Activated T-helper 1 cell treated with anti-CD3 and anti-CD28 coated beads, Interleukin-12 subunit alpha, Interleukin-12 subunit beta, Interleukin-2, Interleukin-4 antibody, amounts not matched to agents 30 ng/mL and 10 ng/mL and 1 ng/mL, durations not matched to agents 14 hours and 24 hours and 36 hours (primary cell): Measurements from ENCODE around the gene SNX27. TPM values are rescaled to one million over a fixed set of nuclear protein-coding genes. Genes with fewer than 3 reads are reported as not detected.

Experiments
- DNase-seq: peaks from one replicate; pipeline ENCODE4 v3.0.0; 2021; ENCODE audit warnings: low spot score
- H3K27ac Mint-ChIP-seq: one replicate; pipeline ENCODE4 v1.8.0; 2021; ENCODE audit warnings: mild to moderate bottlenecking, mixed read lengths
- H3K27me3 Mint-ChIP-seq: one replicate; pipeline ENCODE4 v1.8.0; 2022; ENCODE audit warnings: mild to moderate bottlenecking, moderate library complexity, mixed read lengths; ENCODE audit not compliant: insufficient read depth
- H3K36me3 Mint-ChIP-seq: one replicate; pipeline ENCODE4 v1.8.0; 2021; ENCODE audit warnings: low read depth, mixed read lengths
- H3K4me1 Mint-ChIP-seq: one replicate; pipeline ENCODE4 v1.8.0; 2021; ENCODE audit warnings: low read depth, mixed read lengths
- H3K4me3 Mint-ChIP-seq: one replicate; pipeline ENCODE4 v1.8.0; 2021; ENCODE audit warnings: mild to moderate bottlenecking, moderate library complexity, mixed read lengths
- H3K9me3 Mint-ChIP-seq: one replicate; pipeline ENCODE4 v1.8.0; 2021; ENCODE audit warnings: mixed read lengths
- intact Hi-C: fragments of 100-400 bp; cut with micrococcal nuclease; formaldehyde crosslinking; loops from one replicate; pipeline ENCODE4 v1.15.1; 2024
- total RNA-seq: library from RNA; stranded (reverse); gene quantifications from 2 replicates; pipeline ENCODE4 v1.2.3, GENCODE V29; 2022

SNX27 gene
- total RNA-seq = 31.1 and 31.9 TPM in 2 replicates

- DNase-seq = peak; percentile 80
- Mint-ChIP-seq H3K27me3 (peaks cover 5% of the 10 kb centered on the region), H3K4me1 (peaks cover 38% of the 10 kb centered on the region), H3K27ac (peak within 1 kb of the TSS; percentile 95), H3K9me3 (no peaks in the 10 kb centered on the region), H3K36me3 (peaks cover 14% of the 10 kb centered on the region), H3K4me3 (peak within 1 kb of the TSS; percentile 99)
- intact Hi-C loops = loop anchor here (1.0 to 10.0 kb wide), 11 partner anchors 18 to 445 kb away; partner anchors contain the start of genes LYSMD1, MRPL9, POGZ and PSMB4
Measured at GRCh38 chr1:151611832-151612500, at the start of gene SNX27. Gene SNX27 (plus strand): TSS chr1:151612050. CDS start chr1:151612202, 152 bp downstream.

- Mint-ChIP-seq H3K4me1 (no peaks in the 10 kb centered on the region), H3K4me3 (no peak overlapping the region), H3K9me3 (no peaks in the 10 kb centered on the region), H3K36me3 (no peaks in the 10 kb centered on the region), H3K27ac (no peak overlapping the region), H3K27me3 (no peaks in the 10 kb centered on the region)
- DNase-seq = no peak
- intact Hi-C loops = no loop called here
Measured at GRCh38 chr1:151562661-151563060, 49.2 kb upstream of the SNX27 start.

- H3K4me1 Mint-ChIP-seq = peaks cover 5% of the 10 kb centered on the region
- no peak for DNase-seq
- no peaks in the 10 kb centered on the region for H3K9me3 Mint-ChIP-seq
- peaks cover 2% of the 10 kb centered on the region for H3K36me3 Mint-ChIP-seq
- no peaks in the 10 kb centered on the region for H3K27me3 Mint-ChIP-seq
- intact Hi-C loops = no loop called here
- H3K27ac Mint-ChIP-seq = no peak overlapping the region
- no peak overlapping the region for H3K4me3 Mint-ChIP-seq
Measured at GRCh38 chr1:151563376-151563775, 48.5 kb upstream of the SNX27 start.

- Mint-ChIP-seq H3K27ac (no peak overlapping the region), H3K4me3 (no peak overlapping the region), H3K27me3 (peaks cover 2% of the 10 kb centered on the region), H3K9me3 (no peaks in the 10 kb centered on the region), H3K4me1 (peaks cover 16% of the 10 kb centered on the region), H3K36me3 (peaks cover 2% of the 10 kb centered on the region)
- no peak for DNase-seq
- intact Hi-C loops = no loop called here
Measured at GRCh38 chr1:151565502-151566189, 46.2 kb upstream of the SNX27 start.

- intact Hi-C loops = no loop called here
- Mint-ChIP-seq H3K9me3 (no peaks in the 10 kb centered on the region), H3K27ac (no peak overlapping the region), H3K4me3 (no peak overlapping the region), H3K36me3 (peaks cover 6% of the 10 kb centered on the region), H3K4me1 (peaks cover 16% of the 10 kb centered on the region), H3K27me3 (peaks cover 2% of the 10 kb centered on the region)
- DNase-seq = no peak
Measured at GRCh38 chr1:151568626-151569088, 43.2 kb upstream of the SNX27 start.

GRCh38 chr1:151570819-151571218 is 41.0 kb upstream of the SNX27 start:
- Mint-ChIP-seq H3K27me3 (peaks cover 2% of the 10 kb centered on the region), H3K9me3 (no peaks in the 10 kb centered on the region), H3K4me1 (peaks cover 24% of the 10 kb centered on the region), H3K27ac (no peak overlapping the region), H3K4me3 (no peak overlapping the region), H3K36me3 (peaks cover 8% of the 10 kb centered on the region)
- intact Hi-C loops = no loop called here
- no peak for DNase-seq

GRCh38 chr1:151574575-151575529 is 37.0 kb upstream of the SNX27 start:
- no peak overlapping the region for H3K27ac Mint-ChIP-seq
- no peaks in the 10 kb centered on the region for H3K9me3 Mint-ChIP-seq
- H3K36me3 Mint-ChIP-seq = peaks cover 6% of the 10 kb centered on the region
- DNase-seq = no peak
- no peak overlapping the region for H3K4me3 Mint-ChIP-seq
- peaks cover 13% of the 10 kb centered on the region for H3K4me1 Mint-ChIP-seq
- H3K27me3 Mint-ChIP-seq = no peaks in the 10 kb centered on the region
- intact Hi-C loops = no loop called here

- H3K4me1 Mint-ChIP-seq = peaks cover 13% of the 10 kb centered on the region
- H3K27ac Mint-ChIP-seq = no peak overlapping the region
- H3K27me3 Mint-ChIP-seq = peaks cover 2% of the 10 kb centered on the region
- DNase-seq = no peak
- H3K36me3 Mint-ChIP-seq = peaks cover 7% of the 10 kb centered on the region
- no peaks in the 10 kb centered on the region for H3K9me3 Mint-ChIP-seq
- no peak overlapping the region for H3K4me3 Mint-ChIP-seq
- intact Hi-C loops = no loop called here
Measured at GRCh38 chr1:151577173-151577572, 34.7 kb upstream of the SNX27 start.

GRCh38 chr1:151578941-151579340 is 32.9 kb upstream of the SNX27 start:
- H3K27ac Mint-ChIP-seq = no peak overlapping the region
- no peaks in the 10 kb centered on the region for H3K9me3 Mint-ChIP-seq
- H3K4me3 Mint-ChIP-seq = no peak overlapping the region
- H3K4me1 Mint-ChIP-seq = peaks cover 13% of the 10 kb centered on the region
- intact Hi-C loops = no loop called here
- peaks cover 2% of the 10 kb centered on the region for H3K27me3 Mint-ChIP-seq
- H3K36me3 Mint-ChIP-seq = peaks cover 3% of the 10 kb centered on the region
- no peak for DNase-seq

- Mint-ChIP-seq H3K27ac (no peak overlapping the region), H3K27me3 (peaks cover 2% of the 10 kb centered on the region), H3K9me3 (no peaks in the 10 kb centered on the region), H3K4me1 (peaks cover 12% of the 10 kb centered on the region), H3K4me3 (no peak overlapping the region), H3K36me3 (peaks cover 3% of the 10 kb centered on the region)
- intact Hi-C loops = no loop called here
- no peak for DNase-seq
Measured at GRCh38 chr1:151579436-151580225, 32.2 kb upstream of the SNX27 start.

GRCh38 chr1:151581451-151581850 is 30.4 kb upstream of the SNX27 start:
- no peak for DNase-seq
- Mint-ChIP-seq H3K27ac (no peak overlapping the region), H3K36me3 (peaks cover 2% of the 10 kb centered on the region), H3K9me3 (no peaks in the 10 kb centered on the region), H3K27me3 (peaks cover 2% of the 10 kb centered on the region), H3K4me1 (peaks cover 5% of the 10 kb centered on the region), H3K4me3 (no peak overlapping the region)
- intact Hi-C loops = no loop called here

GRCh38 chr1:151581921-151582320 is 29.9 kb upstream of the SNX27 start:
- H3K27me3 Mint-ChIP-seq = peaks cover 2% of the 10 kb centered on the region
- peaks cover 2% of the 10 kb centered on the region for H3K36me3 Mint-ChIP-seq
- H3K4me1 Mint-ChIP-seq = peaks cover 5% of the 10 kb centered on the region
- intact Hi-C loops = no loop called here
- H3K27ac Mint-ChIP-seq = no peak overlapping the region
- no peak overlapping the region for H3K4me3 Mint-ChIP-seq
- H3K9me3 Mint-ChIP-seq = no peaks in the 10 kb centered on the region
- no peak for DNase-seq
